ENCODE results near the gene OR51M1. TPM values are rescaled to one million over a fixed set of nuclear protein-coding genes. Genes with fewer than 3 reads are reported as not detected.

Gene OR51M1
- total and polyA plus RNA-seq, 2 experiments from 2014 or later: not detected

- Histone ChIP-seq H3K9me3 (ENCODE audit: low read depth) (no peaks in the 10 kb centered on the region), H3F3A (ENCODE audit: insufficient read depth) (no peaks in the 10 kb centered on the region), H3K27ac (no peak overlapping the region), H4K20me1 (ENCODE audit: insufficient read depth) (no peaks in the 10 kb centered on the region), H3K27me3 (replicated peaks; ENCODE audit: insufficient read depth) (no peaks in the 10 kb centered on the region), H3K9ac (no peak overlapping the region), H3K36me3 (ENCODE audit: low read depth) (no peaks in the 10 kb centered on the region), H3K79me2 (ENCODE audit: insufficient read depth) (no peaks in the 10 kb centered on the region), H3K4me2 (ENCODE audit: unreplicated experiment) (no peak overlapping the region), H3K9me2 (ENCODE audit: insufficient read depth) (no peaks in the 10 kb centered on the region), H3K4me1 (ENCODE audit: insufficient read depth) (no peaks in the 10 kb centered on the region), H2AFZ (peak overlapping the region; percentile 43), H3K4me3 (no peak overlapping the region)
- peak; percentile 77 for DNase-seq
- WGBS, 2 experiments (ENCODE audit: low coverage in 1 of 2, low lambda C conversion rate in 2 of 2, missing lambda C conversion rate in 2 of 2): 74 to 75% methylated on average over 4 of the region's 4 CpGs
- TF ChIP-seq EZH2 (IDR thresholded peaks at IDR 0.05; ENCODE audit: insufficient read depth, poor library complexity, severe bottlenecking) (no peak), EZH2phosphoT487 (IDR thresholded peaks at IDR 0.05; ENCODE audit: insufficient read depth, low read depth) (no peak)
- in situ Hi-C loops (cut with MboI): loop anchor here (10.0 to 25.0 kb wide), 2 partner anchors 256 to 744 kb away; partner anchors contain the start of genes OR51D1 and OR51E1
These were observed 2.8 kb upstream of the OR51M1 start for GRCh38 chr11:5380740-5381342.

- H3K4me1 ChIP-seq (ENCODE audit: insufficient read depth): no peaks in the 10 kb centered on the region
- H3K9me2 ChIP-seq (ENCODE audit: insufficient read depth): no peaks in the 10 kb centered on the region
- H3K9me3 ChIP-seq (ENCODE audit: low read depth): no peaks in the 10 kb centered on the region
- H3K4me3 ChIP-seq: no peak overlapping the region
- H2AFZ ChIP-seq: no peak overlapping the region
- no peaks in the 10 kb centered on the region for H3K36me3 ChIP-seq (ENCODE audit: low read depth)
- WGBS, 2 experiments (ENCODE audit: low coverage in 1 of 2, low lambda C conversion rate in 2 of 2, missing lambda C conversion rate in 2 of 2): 25 to 45% methylated on average over 2 of the region's 2 CpGs
- TF ChIP-seq EZH2phosphoT487 (IDR thresholded peaks at IDR 0.05; ENCODE audit: insufficient read depth, low read depth): no peak
- no peak for TF ChIP-seq EZH2 (IDR thresholded peaks at IDR 0.05; ENCODE audit: insufficient read depth, poor library complexity, severe bottlenecking)
- in situ Hi-C loops (cut with MboI): loop anchor here (10.0 to 25.0 kb wide), 2 partner anchors 260 to 747 kb away; partner anchors contain the start of genes OR51D1 and OR51E1
- H4K20me1 ChIP-seq (ENCODE audit: insufficient read depth): no peaks in the 10 kb centered on the region
- H3K27ac ChIP-seq: no peak overlapping the region
- peaks cover 6% of the 10 kb centered on the region; the same call in 1 of the 2 replicates for H3K27me3 ChIP-seq (replicated peaks; ENCODE audit: insufficient read depth)
- DNase-seq: no peak
- H3K9ac ChIP-seq: no peak overlapping the region
- no peaks in the 10 kb centered on the region for H3F3A ChIP-seq (ENCODE audit: insufficient read depth)
- H3K79me2 ChIP-seq (ENCODE audit: insufficient read depth): no peaks in the 10 kb centered on the region
- no peak overlapping the region for H3K4me2 ChIP-seq (ENCODE audit: unreplicated experiment)
These were observed 723 bp downstream of the OR51M1 start for GRCh38 chr11:5384335-5384734.

- 32 to 39% methylated on average over 2 of the region's 2 CpGs for WGBS, 2 experiments (ENCODE audit: low coverage in 1 of 2, low lambda C conversion rate in 2 of 2, missing lambda C conversion rate in 2 of 2)
- Histone ChIP-seq H3K4me3 (no peak overlapping the region), H4K20me1 (ENCODE audit: insufficient read depth) (no peaks in the 10 kb centered on the region), H3K27ac (no peak overlapping the region), H3F3A (ENCODE audit: insufficient read depth) (no peaks in the 10 kb centered on the region), H3K36me3 (ENCODE audit: low read depth) (no peaks in the 10 kb centered on the region), H3K9ac (no peak overlapping the region), H2AFZ (no peak overlapping the region), H3K79me2 (ENCODE audit: insufficient read depth) (no peaks in the 10 kb centered on the region), H3K27me3 (replicated peaks; ENCODE audit: insufficient read depth) (peaks cover 6% of the 10 kb centered on the region; the same call in 1 of the 2 replicates), H3K9me2 (ENCODE audit: insufficient read depth) (no peaks in the 10 kb centered on the region), H3K4me2 (ENCODE audit: unreplicated experiment) (no peak overlapping the region), H3K4me1 (ENCODE audit: insufficient read depth) (no peaks in the 10 kb centered on the region), H3K9me3 (ENCODE audit: low read depth) (no peaks in the 10 kb centered on the region)
- TF ChIP-seq EZH2 (IDR thresholded peaks at IDR 0.05; ENCODE audit: insufficient read depth, poor library complexity, severe bottlenecking): no peak
- TF ChIP-seq EZH2phosphoT487 (IDR thresholded peaks at IDR 0.05; ENCODE audit: insufficient read depth, low read depth): no peak
- in situ Hi-C loops (cut with MboI): loop anchor here (25.0 kb wide), 1 partner anchor 753 kb away; the partner anchor contains the start of genes OR51D1 and OR51E1
- no peak for DNase-seq
These were observed 6.6 kb downstream of the OR51M1 start for GRCh38 chr11:5390210-5390609.

GRCh38 chr11:5394091-5394490 is 10.5 kb downstream of the OR51M1 start:
- Histone ChIP-seq H3K4me2 (ENCODE audit: unreplicated experiment) (no peak overlapping the region), H3K4me3 (no peak overlapping the region), H3F3A (ENCODE audit: insufficient read depth) (no peaks in the 10 kb centered on the region), H3K9ac (no peak overlapping the region), H3K4me1 (ENCODE audit: insufficient read depth) (no peaks in the 10 kb centered on the region), H3K79me2 (ENCODE audit: insufficient read depth) (no peaks in the 10 kb centered on the region), H3K36me3 (ENCODE audit: low read depth) (no peaks in the 10 kb centered on the region), H3K9me3 (ENCODE audit: low read depth) (no peaks in the 10 kb centered on the region), H3K27ac (no peak overlapping the region), H3K9me2 (ENCODE audit: insufficient read depth) (no peaks in the 10 kb centered on the region), H4K20me1 (ENCODE audit: insufficient read depth) (no peaks in the 10 kb centered on the region), H2AFZ (no peak overlapping the region), H3K27me3 (replicated peaks; ENCODE audit: insufficient read depth) (no peaks in the 10 kb centered on the region)
- TF ChIP-seq EZH2phosphoT487 (IDR thresholded peaks at IDR 0.05; ENCODE audit: insufficient read depth, low read depth) (no peak), EZH2 (IDR thresholded peaks at IDR 0.05; ENCODE audit: insufficient read depth, poor library complexity, severe bottlenecking) (no peak)
- in situ Hi-C loops (cut with MboI): loop anchor here (25.0 kb wide), 1 partner anchor 757 kb away; the partner anchor contains the start of genes OR51D1 and OR51E1
- no peak for DNase-seq
